ENCODE measurements around the gene EXOC2. TPM values are rescaled to one million over a fixed set of nuclear protein-coding genes. Genes with fewer than 3 reads are reported as not detected.

Gene EXOC2
- total and polyA plus RNA-seq, 2 experiments from 2014 or later: 28.9 to 29.2 TPM

GRCh38 chr6:620166-620565 lies 72.8 kb downstream of the EXOC2 start:
- Histone ChIP-seq H3K4me3 (no peak overlapping the region), H3K27ac (no peak overlapping the region), H3K36me3 (no peaks in the 10 kb centered on the region), H3K9me3 (ENCODE audit: low read depth) (no peaks in the 10 kb centered on the region), H3K27me3 (no peaks in the 10 kb centered on the region), H3K4me1 (ENCODE audit: low read depth) (no peaks in the 10 kb centered on the region)
- no peak for DNase-seq (ENCODE audit: low read depth in 1 of 2, low spot score in 1 of 2)
- no peak for TF ChIP-seq CTCF (IDR thresholded peaks at IDR 0.05; ENCODE audit: low read depth, low read length)

GRCh38 chr6:617456-618100 lies 75.4 kb downstream of the EXOC2 start:
- no peak overlapping the region for H3K27ac ChIP-seq
- no peaks in the 10 kb centered on the region for H3K36me3 ChIP-seq
- H3K9me3 ChIP-seq (ENCODE audit: low read depth): no peaks in the 10 kb centered on the region
- no peak for DNase-seq (ENCODE audit: low read depth in 1 of 2, low spot score in 1 of 2)
- H3K4me1 ChIP-seq (ENCODE audit: low read depth): no peaks in the 10 kb centered on the region
- H3K4me3 ChIP-seq: no peak overlapping the region
- TF ChIP-seq CTCF (IDR thresholded peaks at IDR 0.05; ENCODE audit: low read depth, low read length): no peak
- H3K27me3 ChIP-seq: no peaks in the 10 kb centered on the region

- Histone ChIP-seq H3K9me3 (ENCODE audit: low read depth) (no peaks in the 10 kb centered on the region), H3K4me3 (no peak overlapping the region), H3K27me3 (no peaks in the 10 kb centered on the region), H3K4me1 (ENCODE audit: low read depth) (no peaks in the 10 kb centered on the region), H3K27ac (no peak overlapping the region), H3K36me3 (peaks cover 3% of the 10 kb centered on the region)
- no peak for DNase-seq (ENCODE audit: low read depth in 1 of 2, low spot score in 1 of 2)
- no peak for TF ChIP-seq CTCF (IDR thresholded peaks at IDR 0.05; ENCODE audit: low read depth, low read length)
Measured at GRCh38 chr6:613981-614380, 79.0 kb downstream of the EXOC2 start.

GRCh38 chr6:611928-612327 lies 81.0 kb downstream of the EXOC2 start:
- Histone ChIP-seq H3K27me3 (no peaks in the 10 kb centered on the region), H3K4me3 (no peak overlapping the region), H3K27ac (no peak overlapping the region), H3K4me1 (ENCODE audit: low read depth) (no peaks in the 10 kb centered on the region), H3K9me3 (ENCODE audit: low read depth) (no peaks in the 10 kb centered on the region), H3K36me3 (peaks cover 3% of the 10 kb centered on the region)
- DNase-seq (ENCODE audit: low read depth in 1 of 2, low spot score in 1 of 2): no peak
- TF ChIP-seq CTCF (IDR thresholded peaks at IDR 0.05; ENCODE audit: low read depth, low read length): no peak

GRCh38 chr6:610882-611281 lies 82.1 kb downstream of the EXOC2 start:
- no peak for DNase-seq (ENCODE audit: low read depth in 1 of 2, low spot score in 1 of 2)
- H3K27ac ChIP-seq: no peak overlapping the region
- no peaks in the 10 kb centered on the region for H3K9me3 ChIP-seq (ENCODE audit: low read depth)
- TF ChIP-seq CTCF (IDR thresholded peaks at IDR 0.05; ENCODE audit: low read depth, low read length): no peak
- H3K27me3 ChIP-seq: no peaks in the 10 kb centered on the region
- H3K4me3 ChIP-seq: no peak overlapping the region
- no peaks in the 10 kb centered on the region for H3K4me1 ChIP-seq (ENCODE audit: low read depth)
- H3K36me3 ChIP-seq: peaks cover 3% of the 10 kb centered on the region
